ENCODE results near the gene LYRM1. TPM values are rescaled to one million over a fixed set of nuclear protein-coding genes. Genes with fewer than 3 reads are reported as not detected.

The LYRM1 gene
- total and polyA plus RNA-seq, 10 of the 15 experiments (the other 5 are each of a cell fraction or from before 2014, with no cell fraction given), result 18.4 to 54.4 (median 38.0) TPM

- TF ChIP-seq NFXL1 (IDR thresholded peaks at IDR 0.05; ENCODE audit: borderline replicate concordance) (no peak), NR2C1 (IDR thresholded peaks at IDR 0.05) (no peak), NBN (IDR thresholded peaks at IDR 0.05) (no peak), RFX5 (IDR thresholded peaks at IDR 0.05; ENCODE audit: low read depth, low read length) (no peak), RAD51 (IDR thresholded peaks at IDR 0.05) (peak; percentile 70), KAT2A (conservative IDR thresholded peaks at IDR 0.05; ENCODE audit: control insufficient read depth, low read depth, low read length) (no peak), ATF3 (IDR thresholded peaks at IDR 0.05; ENCODE audit: borderline replicate concordance, extremely low read depth, low read depth, low read length) (no peak), FOXM1 (IDR thresholded peaks at IDR 0.05; ENCODE audit: low read depth, low read length) (no peak), PML (IDR thresholded peaks at IDR 0.05; ENCODE audit: low read length) (no peak), IRF3 (IDR thresholded peaks at IDR 0.05) (no peak), MTA2 (IDR thresholded peaks at IDR 0.05; ENCODE audit: low read depth) (peak; percentile 43; the same call in 1 of the 2 replicates), USF2 (IDR thresholded peaks at IDR 0.05; ENCODE audit: borderline replicate concordance, low read depth, low read length) (no peak; the same call in 1 of the 2 replicates), PKNOX1 (IDR thresholded peaks at IDR 0.05) (peak; percentile 65; the same call in 1 of the 2 replicates), RELA (IDR thresholded peaks at IDR 0.05; ENCODE audit: borderline replicate concordance, partially characterized antibody) (no peak), IKZF1 (conservative IDR thresholded peaks at IDR 0.05) (peak; percentile 35; the same call in 1 of the 2 replicates), SIN3A (IDR thresholded peaks at IDR 0.05; ENCODE audit: low read depth, low read length) (no peak), STAT3 (IDR thresholded peaks at IDR 0.05; ENCODE audit: low read depth, low read length) (no peak), HDAC6 (IDR thresholded peaks at IDR 0.05; ENCODE audit: unreplicated experiment) (no peak), RBBP5 (conservative IDR thresholded peaks at IDR 0.05) (no peak), BACH1 (IDR thresholded peaks at IDR 0.05; ENCODE audit: borderline replicate concordance) (no peak; the same call in 1 of the 2 replicates), MTA3 (IDR thresholded peaks at IDR 0.05; ENCODE audit: borderline replicate concordance, low read length) (0 out of 2 replicates have a peak, but pooled peaks have one; percentile 55), ZZZ3 (IDR thresholded peaks at IDR 0.05; ENCODE audit: control insufficient read depth, insufficient read length, low read depth) (no peak), IRF4 (IDR thresholded peaks at IDR 0.05; ENCODE audit: low read depth, low read length) (no peak), SPI1 (IDR thresholded peaks at IDR 0.05; ENCODE audit: borderline replicate concordance, insufficient read depth, low read depth, low read length) (no peak)
These were observed 21.2 kb upstream of the LYRM1 start (continued) for GRCh38 chr16:20879175-20880040.

Measured in GM12878 (cell line).